Ectodermal cell (in vitro differentiated cells): ENCODE measurements around the gene DOCK2.

Experiments
- H3K27ac ChIP-seq: 2 replicates; pipeline ENCODE4 v1.7.0; 2013; ENCODE audit warnings: mild to moderate bottlenecking, low read depth, low read length; ENCODE audit not compliant: insufficient read depth, poor library complexity, severe bottlenecking
- H3K27me3 ChIP-seq: 2 replicates; pipeline ENCODE4 v1.7.0; 2013; ENCODE audit warnings: mild to moderate bottlenecking, low read length; ENCODE audit not compliant: insufficient read depth, control insufficient read depth, poor library complexity, severe bottlenecking
- H3K36me3 ChIP-seq: one replicate; pipeline ENCODE4 v1.7.0; 2013; ENCODE audit warnings: low read length; ENCODE audit not compliant: control insufficient read depth, insufficient read depth
- H3K4me1 ChIP-seq: one replicate; pipeline ENCODE4 v1.7.0; 2013; ENCODE audit warnings: low read length; ENCODE audit not compliant: control insufficient read depth, insufficient read depth
- H3K4me3 ChIP-seq: 2 replicates; pipeline ENCODE4 v1.7.0; 2013; ENCODE audit warnings: low read depth, low read length, control low read depth; ENCODE audit not compliant: insufficient read depth
- H3K9me3 ChIP-seq: 2 replicates; pipeline ENCODE4 v1.7.0; 2013; ENCODE audit warnings: mild to moderate bottlenecking, low read length, moderate library complexity; ENCODE audit not compliant: control insufficient read depth
- WGBS, 2 experiments: methylation state at CpG; one replicate each; pipeline ENCODE4 v1.1.7; 2013; ENCODE audit warnings: missing lambda C conversion rate in 2 of 2; 5-methylcytosine and 5-hydroxymethylcytosine counted together

DOCK2 gene

DNA sequence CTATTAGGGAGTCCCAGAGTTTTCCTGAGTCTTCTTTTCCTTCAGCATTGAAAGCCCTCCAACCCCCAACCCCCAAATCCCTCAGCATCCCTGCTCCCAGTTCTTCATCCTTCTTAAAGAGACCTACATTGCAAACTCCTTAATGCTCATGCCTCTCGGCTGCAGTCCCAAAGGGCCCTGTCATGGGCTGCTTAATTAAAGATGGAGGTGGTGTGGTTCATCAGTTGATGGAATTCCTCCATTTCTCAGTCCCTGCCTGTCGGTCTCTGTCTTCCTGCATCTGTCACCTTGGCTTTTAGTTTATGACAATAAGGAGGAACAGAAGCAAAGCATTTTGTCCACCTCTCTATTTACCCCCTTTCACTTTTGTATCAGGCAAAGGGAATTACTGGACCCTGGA is 470.6 kb downstream of the DOCK2 start:
- no peaks in the 10 kb centered on the region for H3K36me3 ChIP-seq
- H3K27ac ChIP-seq: no peak overlapping the region
- peaks cover 89% of the 10 kb centered on the region for H3K27me3 ChIP-seq
- H3K4me3 ChIP-seq: no peak overlapping the region
- H3K9me3 ChIP-seq: no peaks in the 10 kb centered on the region
- 88 to 95% methylated on average over 2 of the region's 2 CpGs for whole genome bisulfite sequencing, 2 experiments
- peaks cover 18% of the 10 kb centered on the region for H3K4me1 ChIP-seq

- Histone ChIP-seq H3K4me1 (peaks cover 24% of the 10 kb centered on the region), H3K27ac (no peak overlapping the region), H3K27me3 (peaks cover 89% of the 10 kb centered on the region), H3K36me3 (no peaks in the 10 kb centered on the region), H3K4me3 (no peak overlapping the region), H3K9me3 (no peaks in the 10 kb centered on the region)
- WGBS, 2 experiments: 92% methylated on average over 12 of the region's 12 CpGs
Measured at GRCh38 chr5:170108266-170108785, 471.3 kb downstream of the DOCK2 start.

DNA sequence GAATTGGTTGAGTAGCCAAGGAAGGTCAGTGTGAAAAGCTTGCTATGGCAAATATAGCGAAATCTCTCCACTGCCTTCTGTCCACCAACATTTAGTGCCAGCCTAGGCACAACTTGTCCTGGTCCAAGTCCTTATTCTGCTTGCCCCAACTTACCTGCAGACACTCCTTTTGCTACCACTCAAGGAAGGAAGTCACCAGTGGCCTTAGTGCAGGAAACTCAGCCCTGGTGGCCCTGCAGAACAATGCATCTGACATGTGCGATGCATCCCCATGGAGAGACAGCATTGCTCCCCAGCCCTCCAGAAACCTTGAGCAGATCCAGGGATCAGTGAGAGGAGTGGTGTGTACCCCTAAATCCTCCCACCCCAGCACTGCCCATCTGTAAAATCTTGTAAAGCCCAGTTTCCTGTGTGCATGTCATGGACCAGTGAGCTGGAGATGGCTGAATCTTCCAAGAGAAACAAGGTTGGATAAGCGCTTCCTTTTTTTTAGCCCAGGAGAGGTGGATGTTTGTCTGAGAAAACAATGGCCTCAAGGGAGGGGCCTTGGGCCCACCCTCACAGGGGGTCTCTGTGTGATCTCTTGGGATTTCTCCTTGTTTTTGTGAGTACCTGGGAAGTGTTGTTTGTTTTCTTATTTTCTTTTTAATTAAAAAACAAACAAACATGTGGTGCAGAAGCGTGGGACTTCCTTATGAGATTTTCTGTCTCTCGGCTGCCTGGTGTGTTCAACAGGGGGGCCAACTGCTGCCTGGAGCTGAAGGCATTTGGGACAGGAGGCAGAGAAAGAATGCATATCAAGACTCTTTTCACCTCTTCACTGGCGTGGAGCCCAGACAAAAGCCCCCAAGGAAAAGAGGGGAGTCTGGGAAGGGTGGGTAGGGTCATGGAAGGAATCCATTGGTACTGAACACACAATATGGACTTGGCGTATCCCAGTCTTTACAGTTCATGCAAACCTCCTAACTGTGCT is 472.3 kb downstream of the DOCK2 start:
- Histone ChIP-seq H3K36me3 (no peaks in the 10 kb centered on the region), H3K27ac (no peak overlapping the region), H3K27me3 (peaks cover 82% of the 10 kb centered on the region), H3K9me3 (no peaks in the 10 kb centered on the region), H3K4me1 (peaks cover 26% of the 10 kb centered on the region), H3K4me3 (no peak overlapping the region)
- WGBS, 2 experiments: 40 to 47% methylated on average over 7 of the region's 7 CpGs

DNA sequence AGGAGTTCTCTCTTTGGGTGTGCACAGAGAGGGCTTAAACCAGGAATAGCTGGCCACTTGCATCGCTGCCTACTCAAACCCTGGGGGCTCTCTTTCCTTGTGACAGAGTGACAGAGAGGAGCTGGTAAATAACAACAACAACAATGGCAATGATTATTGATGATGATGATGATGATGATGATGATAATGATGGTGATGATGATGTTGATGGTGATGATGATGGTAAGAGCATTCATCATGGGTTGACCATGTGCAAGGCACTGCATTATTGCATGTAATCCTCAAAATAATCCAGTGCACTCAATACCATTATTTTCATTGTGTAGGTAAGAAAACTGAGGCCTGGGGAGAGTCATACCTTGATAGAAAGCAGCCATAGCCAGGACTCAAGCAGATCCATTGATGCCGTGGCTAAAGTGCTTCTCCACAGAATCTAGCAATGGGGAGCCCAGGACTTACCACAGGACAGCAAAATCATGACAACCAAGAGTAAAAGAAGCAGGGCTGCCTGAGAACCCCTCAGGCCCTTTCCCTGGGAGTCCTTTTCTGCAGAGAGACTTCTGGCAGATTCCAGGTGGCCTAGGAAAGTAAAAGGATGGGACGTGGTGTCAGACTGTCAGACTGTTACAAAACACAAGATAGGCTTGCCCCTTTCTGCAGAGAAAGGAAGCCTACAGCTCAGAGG is 473.5 kb downstream of the DOCK2 start:
- Histone ChIP-seq H3K4me1 (peaks cover 26% of the 10 kb centered on the region), H3K27ac (no peak overlapping the region), H3K27me3 (peaks cover 72% of the 10 kb centered on the region), H3K9me3 (no peaks in the 10 kb centered on the region), H3K36me3 (no peaks in the 10 kb centered on the region), H3K4me3 (no peak overlapping the region)
- WGBS, 2 experiments: 56 to 66% methylated on average over 3 of the region's 3 CpGs

DNA sequence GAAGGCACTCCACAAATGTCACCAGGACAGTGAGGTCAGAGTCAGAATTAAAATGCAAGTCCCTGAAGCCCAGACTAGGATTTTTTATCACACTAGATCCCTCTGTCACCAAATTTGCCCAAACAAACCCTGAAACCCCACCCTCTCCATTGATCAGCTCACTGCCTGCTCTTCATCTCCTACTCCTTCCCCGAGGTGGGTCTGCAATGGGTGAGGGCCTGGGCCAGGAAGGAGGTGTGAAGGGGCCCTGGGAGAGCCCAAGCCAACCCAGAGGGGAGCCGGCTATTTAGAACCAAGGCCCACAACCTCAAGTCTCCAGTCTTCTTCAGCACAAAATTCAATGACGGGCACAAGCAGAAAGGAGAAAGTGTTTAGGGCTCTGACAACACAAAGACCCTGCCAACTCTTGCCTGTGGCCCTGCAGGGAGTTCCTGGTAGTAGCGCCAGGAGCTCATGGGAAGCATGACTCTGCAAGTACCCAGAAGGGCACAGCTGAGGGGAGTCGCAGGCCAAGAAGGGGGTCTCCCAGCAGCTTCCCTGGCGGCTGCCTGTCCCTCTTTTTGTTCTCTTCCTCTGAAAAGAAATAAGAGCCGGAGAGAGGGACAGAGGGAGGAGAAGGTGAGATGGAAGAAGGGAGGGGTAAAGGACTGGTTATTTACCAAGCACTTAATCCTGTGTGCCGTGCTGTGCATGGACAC is 474.2 kb downstream of the DOCK2 start:
- Histone ChIP-seq H3K27me3 (peaks cover 66% of the 10 kb centered on the region), H3K27ac (no peak overlapping the region), H3K36me3 (no peaks in the 10 kb centered on the region), H3K9me3 (no peaks in the 10 kb centered on the region), H3K4me1 (peaks cover 26% of the 10 kb centered on the region), H3K4me3 (no peak overlapping the region)
- WGBS, 2 experiments: 56 to 60% methylated on average over 6 to 7 of the region's 8 CpGs

DNA sequence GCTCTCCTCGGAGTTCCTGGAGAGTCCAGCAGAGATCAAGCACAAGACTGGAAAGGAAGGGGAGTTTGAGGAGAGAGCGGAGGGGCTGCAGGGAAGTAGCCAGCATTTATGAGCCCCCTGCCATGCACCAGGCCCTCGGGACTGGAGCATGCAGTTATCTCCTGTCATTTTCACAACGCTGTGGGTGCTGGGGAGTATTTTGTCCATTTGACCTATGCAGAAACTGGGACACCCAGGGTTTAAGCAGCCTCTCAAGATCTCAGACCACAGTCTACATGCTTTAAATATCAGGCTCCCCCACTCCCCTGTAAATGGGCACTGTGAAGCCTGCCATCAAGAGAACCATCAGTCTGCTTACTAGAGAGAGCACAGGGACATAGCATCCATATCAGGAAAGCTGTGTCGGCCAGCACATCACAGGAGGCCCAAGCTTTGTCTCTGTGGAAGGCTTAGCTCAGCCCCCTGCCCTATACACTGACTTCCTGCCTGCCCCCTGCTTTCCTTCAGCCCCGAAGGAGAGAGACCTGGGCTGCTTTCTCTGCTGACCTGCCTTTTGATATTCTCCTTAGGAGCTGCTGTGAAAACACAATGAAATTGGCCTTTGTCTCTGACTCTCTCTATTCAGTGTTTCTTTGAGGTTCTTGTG is 475.9 kb downstream of the DOCK2 start:
- WGBS, 2 experiments: 50 to 58% methylated on average over 6 of the region's 6 CpGs
- Histone ChIP-seq H3K4me1 (peaks cover 26% of the 10 kb centered on the region), H3K9me3 (no peaks in the 10 kb centered on the region), H3K36me3 (no peaks in the 10 kb centered on the region), H3K27ac (no peak overlapping the region), H3K4me3 (no peak overlapping the region), H3K27me3 (peaks cover 48% of the 10 kb centered on the region)

DNA sequence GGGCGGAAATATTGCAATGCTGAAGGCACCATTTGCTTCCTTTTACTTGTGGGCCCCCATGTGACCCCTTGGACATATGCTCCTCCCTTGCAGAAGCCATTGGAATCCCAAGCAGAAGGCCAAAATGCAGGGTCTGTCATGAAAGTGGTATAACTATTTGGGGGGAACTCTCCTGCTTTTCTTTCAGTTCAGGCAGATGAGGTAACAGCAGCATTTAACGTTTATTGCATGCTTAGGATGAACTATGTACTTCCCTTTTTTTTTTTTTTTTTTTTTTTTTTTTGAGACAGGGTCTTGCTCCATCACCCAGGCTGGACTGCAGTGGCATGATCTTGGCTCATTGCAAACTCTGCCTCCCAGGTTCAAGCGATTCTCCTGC is 476.4 kb downstream of the DOCK2 start:
- H3K4me3 ChIP-seq: no peak overlapping the region
- no peak overlapping the region for H3K27ac ChIP-seq
- peaks cover 43% of the 10 kb centered on the region for H3K27me3 ChIP-seq
- 69 to 86% methylated on average over 3 of the region's 3 CpGs for WGBS, 2 experiments
- peaks cover 26% of the 10 kb centered on the region for H3K4me1 ChIP-seq
- no peaks in the 10 kb centered on the region for H3K36me3 ChIP-seq
- H3K9me3 ChIP-seq: no peaks in the 10 kb centered on the region

GRCh38 chr5:170114271-170114670 is 477.2 kb downstream of the DOCK2 start:
- H3K36me3 ChIP-seq: no peaks in the 10 kb centered on the region
- peaks cover 35% of the 10 kb centered on the region for H3K27me3 ChIP-seq
- H3K4me3 ChIP-seq: no peak overlapping the region
- WGBS, 2 experiments: 88 to 89% methylated on average over 7 of the region's 7 CpGs
- H3K4me1 ChIP-seq: peaks cover 26% of the 10 kb centered on the region
- H3K9me3 ChIP-seq: no peaks in the 10 kb centered on the region
- no peak overlapping the region for H3K27ac ChIP-seq

- 93 to 94% methylated on average over 2 of the region's 2 CpGs for whole genome bisulfite sequencing, 2 experiments
- peaks cover 17% of the 10 kb centered on the region for H3K4me1 ChIP-seq
- no peaks in the 10 kb centered on the region for H3K36me3 ChIP-seq
- H3K27me3 ChIP-seq: peaks cover 19% of the 10 kb centered on the region
- H3K9me3 ChIP-seq: no peaks in the 10 kb centered on the region
- H3K27ac ChIP-seq: no peak overlapping the region
- no peak overlapping the region for H3K4me3 ChIP-seq
Measured at GRCh38 chr5:170115925-170116324, 478.9 kb downstream of the DOCK2 start.
